K562 (cell line): ENCODE measurements around the gene SP4. TPM values are rescaled to one million over a fixed set of nuclear protein-coding genes. Genes with fewer than 3 reads are reported as not detected.

Source experiments
- ARNT ChIP-seq, 2 experiments: fragments of 450-650 bp; IDR thresholded peaks; 2 replicates each; pipeline ENCODE4 v1.6.1; 2016; ENCODE audit warnings: mild to moderate bottlenecking in 1 of 2
- POLR2AphosphoS5 ChIP-seq: IDR thresholded peaks from 2 replicates; pipeline ENCODE4 v1.6.1; 2011; ENCODE audit warnings: mild to moderate bottlenecking, low read depth, low read length, moderate library complexity; ENCODE audit not compliant: control insufficient read depth, insufficient read depth
- PRPF4 ChIP-seq: fragments of 200-400 bp; formaldehyde crosslinking; IDR thresholded peaks from one replicate; pipeline ENCODE4 v1.6.1; 2017; ENCODE audit warnings: low read length, low read depth, mild to moderate bottlenecking; ENCODE audit not compliant: insufficient read depth, poor library complexity, severe bottlenecking
- RBM25 ChIP-seq: fragments of 200-400 bp; formaldehyde crosslinking; IDR thresholded peaks from 2 replicates; pipeline ENCODE4 v1.6.1; 2018; ENCODE audit warnings: low read length, low read depth, moderate library complexity; ENCODE audit not compliant: severe bottlenecking
- SIRT6 ChIP-seq: IDR thresholded peaks from one replicate; pipeline ENCODE4 v1.6.1; 2012; ENCODE audit warnings: low read depth, mild to moderate bottlenecking, control low read depth, inconsistent platforms, low read length, moderate library complexity
- SRSF9 ChIP-seq: fragments of 200-400 bp; formaldehyde crosslinking; IDR thresholded peaks from 2 replicates; pipeline ENCODE4 v1.6.1; 2017; ENCODE audit warnings: low read depth, low read length, borderline replicate concordance
- TEAD1 ChIP-seq, 2 experiments: fragments of 450-650 bp in 1 of 2; sonication (generic) in 1 of 2; formaldehyde crosslinking; IDR thresholded peaks; 2 replicates each; pipeline versions ENCODE4 v1.4.0 to v1.8.0; 2020 to 2022; ENCODE audit warnings: mild to moderate bottlenecking in 2 of 2, missing genetic modification reagents in 1 of 2
- TFAM ChIP-seq: fragments of 250-450 bp; sonication (Bioruptor Pico); conservative IDR thresholded peaks from 2 replicates; pipeline ENCODE4 v1.5.0; 2021; ENCODE audit warnings: mild to moderate bottlenecking, moderate library complexity
- TGIF2 ChIP-seq: sonication (generic); formaldehyde crosslinking; IDR thresholded peaks from 2 replicates; pipeline ENCODE4 v1.8.1; 2022; ENCODE audit warnings: mild to moderate bottlenecking, missing genetic modification reagents, moderate library complexity
- TOE1 ChIP-seq, 2 experiments: fragments of 450-650 bp in 1 of 2; sonication (generic) in 1 of 2; formaldehyde crosslinking in 1 of 2; IDR thresholded peaks; 2 replicates each; pipeline versions ENCODE4 v1.7.1 to v1.8.0; 2016 to 2022; ENCODE audit warnings: borderline replicate concordance in 2 of 2, mild to moderate bottlenecking in 2 of 2, antibody characterized with exemption in 1 of 2, inconsistent platforms in 1 of 2, low read depth in 1 of 2, missing genetic modification reagents in 1 of 2, moderate library complexity in 1 of 2
- U2AF1 ChIP-seq: fragments of 200-400 bp; formaldehyde crosslinking; optimal IDR thresholded peaks from 2 replicates; pipeline ENCODE3; 2017; ENCODE audit warnings: mild to moderate bottlenecking, low read depth, low read length, moderate library complexity
- ZFP36 ChIP-seq: fragments of 150-350 bp; IDR thresholded peaks from 2 replicates; pipeline ENCODE4 v1.6.1; 2018; ENCODE audit warnings: low read length, low read depth; ENCODE audit not compliant: partially characterized antibody
- ZNF316 ChIP-seq: fragments of 450-650 bp; IDR thresholded peaks from 2 replicates; pipeline ENCODE4 v1.6.1; 2016
- ZNF354B ChIP-seq: fragments of 250-450 bp; sonication (Bioruptor Pico); IDR thresholded peaks from 2 replicates; pipeline ENCODE4 v1.4.0; 2020
- polyA plus RNA-seq, 8 experiments: library from polyadenylated mRNA; depleted of rRNA in 4 of 8; stranded (reverse) in 5 of 8; unstranded in 3 of 8; fragments of >200 nt; fragmentation: Nextera tagmentation in 2 of 8; fragmentation: Illumina TruSeq in 1 of 8; extraction: Ambion mirVana in 2 of 8; extraction: Trizol in 1 of 8; gene quantifications; 2 replicates each; pipeline versions ENCODE4 v1.2.1 to v1.2.3, GENCODE V29; 2011 to 2014; ENCODE audit warnings: inconsistent platforms in 1 of 8, missing spikeins in 1 of 8
- total RNA-seq, 7 experiments: library from RNA; depleted of rRNA in 6 of 7; stranded (reverse); fragments of >200 nt in 6 of 7; fragmentation: Illumina TruSeq in 2 of 7; extraction: Trizol in 2 of 7; gene quantifications; 2 replicates each; pipeline versions ENCODE4 v1.2.1 to v1.2.3, GENCODE V29; 2011 to 2021; ENCODE audit warnings: low replicate concordance in 1 of 7
- TF ChIP-seq, protein P1 (sequence below): fragments of 250-450 bp; sonication (Bioruptor Pico); IDR thresholded peaks from 2 replicates; pipeline ENCODE4 v1.4.0; 2020; ENCODE audit warnings: mild to moderate bottlenecking, moderate library complexity
- TF ChIP-seq, protein P2 (sequence below): fragments of 450-650 bp; formaldehyde crosslinking; IDR thresholded peaks from 2 replicates; pipeline ENCODE4 v1.4.0; 2022; ENCODE audit warnings: mild to moderate bottlenecking, moderate library complexity
- TF ChIP-seq, protein P3 (sequence below): fragments of 250-450 bp; sonication (Bioruptor Pico); IDR thresholded peaks from 2 replicates; pipeline ENCODE4 v1.5.0; 2021; ENCODE audit warnings: mild to moderate bottlenecking, moderate library complexity
- TF ChIP-seq, protein P4 (sequence below): fragments of 250-450 bp; sonication (Bioruptor Pico); IDR thresholded peaks from 2 replicates; pipeline ENCODE4 v1.8.0; 2022; ENCODE audit warnings: inconsistent platforms, mild to moderate bottlenecking, moderate library complexity, borderline replicate concordance

Gene SP4
- total and polyA plus RNA-seq, 9 of the 15 experiments (the other 6 are each of a cell fraction or from before 2014, with no cell fraction given), result 2.4 to 9.4 (median 4.5) TPM

DNA sequence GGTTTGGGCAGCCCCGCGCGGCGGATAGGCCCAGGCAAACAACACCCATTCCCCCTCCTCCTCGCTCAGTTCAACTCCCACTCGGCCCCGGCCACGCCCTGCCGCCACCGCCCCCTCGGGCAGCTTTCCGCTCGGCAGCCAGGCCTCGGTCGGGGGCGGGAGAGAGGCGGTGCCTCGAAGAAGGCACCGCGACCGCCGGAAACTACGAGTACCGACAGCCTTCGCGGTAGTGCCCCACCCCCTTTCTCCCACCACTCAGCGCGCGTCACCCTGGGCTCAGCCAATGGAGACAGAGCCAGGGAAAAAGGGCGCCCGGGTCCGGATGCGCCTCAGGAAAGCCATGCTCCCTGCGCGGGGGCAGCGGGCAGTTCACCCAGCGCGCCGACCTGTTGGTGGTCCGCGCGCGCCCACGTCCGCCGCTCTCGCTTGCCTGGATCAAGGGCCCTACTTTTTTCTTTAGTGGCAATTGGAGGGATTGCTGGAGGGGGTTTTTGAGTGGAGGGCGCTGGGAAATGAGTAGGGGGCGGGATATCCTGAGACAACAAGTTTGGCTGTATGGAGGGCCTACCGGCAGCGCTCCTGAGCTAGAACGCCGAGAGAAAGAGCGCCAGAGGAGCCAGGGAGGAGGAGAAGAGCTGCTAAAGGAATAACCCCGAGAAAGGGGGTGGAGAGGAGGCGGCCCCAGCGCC, 557 bp upstream of the SP4 start (continued):
- TF ChIP-seq TGIF2, result no peak
- no peak for TF ChIP-seq U2AF1
- no peak for TF ChIP-seq SIRT6
- TF ChIP-seq PRPF4, result peak; percentile 29
- no peak for TF ChIP-seq TFAM
- no peak for TF ChIP-seq ZNF316
- TF ChIP-seq, protein P1, sequence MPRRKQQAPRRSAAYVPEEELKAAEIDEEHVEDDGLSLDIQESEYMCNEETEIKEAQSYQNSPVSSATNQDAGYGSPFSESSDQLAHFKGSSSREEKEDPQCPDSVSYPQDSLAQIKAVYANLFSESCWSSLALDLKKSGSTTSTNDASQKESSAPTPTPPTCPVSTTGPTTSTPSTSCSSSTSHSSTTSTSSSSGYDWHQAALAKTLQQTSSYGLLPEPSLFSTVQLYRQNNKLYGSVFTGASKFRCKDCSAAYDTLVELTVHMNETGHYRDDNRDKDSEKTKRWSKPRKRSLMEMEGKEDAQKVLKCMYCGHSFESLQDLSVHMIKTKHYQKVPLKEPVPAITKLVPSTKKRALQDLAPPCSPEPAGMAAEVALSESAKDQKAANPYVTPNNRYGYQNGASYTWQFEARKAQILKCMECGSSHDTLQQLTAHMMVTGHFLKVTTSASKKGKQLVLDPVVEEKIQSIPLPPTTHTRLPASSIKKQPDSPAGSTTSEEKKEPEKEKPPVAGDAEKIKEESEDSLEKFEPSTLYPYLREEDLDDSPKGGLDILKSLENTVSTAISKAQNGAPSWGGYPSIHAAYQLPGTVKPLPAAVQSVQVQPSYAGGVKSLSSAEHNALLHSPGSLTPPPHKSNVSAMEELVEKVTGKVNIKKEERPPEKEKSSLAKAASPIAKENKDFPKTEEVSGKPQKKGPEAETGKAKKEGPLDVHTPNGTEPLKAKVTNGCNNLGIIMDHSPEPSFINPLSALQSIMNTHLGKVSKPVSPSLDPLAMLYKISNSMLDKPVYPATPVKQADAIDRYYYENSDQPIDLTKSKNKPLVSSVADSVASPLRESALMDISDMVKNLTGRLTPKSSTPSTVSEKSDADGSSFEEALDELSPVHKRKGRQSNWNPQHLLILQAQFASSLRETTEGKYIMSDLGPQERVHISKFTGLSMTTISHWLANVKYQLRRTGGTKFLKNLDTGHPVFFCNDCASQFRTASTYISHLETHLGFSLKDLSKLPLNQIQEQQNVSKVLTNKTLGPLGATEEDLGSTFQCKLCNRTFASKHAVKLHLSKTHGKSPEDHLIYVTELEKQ (CRISPR knock-in tag), result no peak
- TF ChIP-seq POLR2AphosphoS5, result peak; percentile 63; the same call in 1 of the 2 replicates
- no peak for TF ChIP-seq ARNT (IDR thresholded peaks at IDR 0.05)
- no peak for TF ChIP-seq SRSF9
- TF ChIP-seq, protein P2, sequence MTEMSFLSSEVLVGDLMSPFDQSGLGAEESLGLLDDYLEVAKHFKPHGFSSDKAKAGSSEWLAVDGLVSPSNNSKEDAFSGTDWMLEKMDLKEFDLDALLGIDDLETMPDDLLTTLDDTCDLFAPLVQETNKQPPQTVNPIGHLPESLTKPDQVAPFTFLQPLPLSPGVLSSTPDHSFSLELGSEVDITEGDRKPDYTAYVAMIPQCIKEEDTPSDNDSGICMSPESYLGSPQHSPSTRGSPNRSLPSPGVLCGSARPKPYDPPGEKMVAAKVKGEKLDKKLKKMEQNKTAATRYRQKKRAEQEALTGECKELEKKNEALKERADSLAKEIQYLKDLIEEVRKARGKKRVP (CRISPR knock-in tag), result no peak
- TF ChIP-seq, protein P3, sequence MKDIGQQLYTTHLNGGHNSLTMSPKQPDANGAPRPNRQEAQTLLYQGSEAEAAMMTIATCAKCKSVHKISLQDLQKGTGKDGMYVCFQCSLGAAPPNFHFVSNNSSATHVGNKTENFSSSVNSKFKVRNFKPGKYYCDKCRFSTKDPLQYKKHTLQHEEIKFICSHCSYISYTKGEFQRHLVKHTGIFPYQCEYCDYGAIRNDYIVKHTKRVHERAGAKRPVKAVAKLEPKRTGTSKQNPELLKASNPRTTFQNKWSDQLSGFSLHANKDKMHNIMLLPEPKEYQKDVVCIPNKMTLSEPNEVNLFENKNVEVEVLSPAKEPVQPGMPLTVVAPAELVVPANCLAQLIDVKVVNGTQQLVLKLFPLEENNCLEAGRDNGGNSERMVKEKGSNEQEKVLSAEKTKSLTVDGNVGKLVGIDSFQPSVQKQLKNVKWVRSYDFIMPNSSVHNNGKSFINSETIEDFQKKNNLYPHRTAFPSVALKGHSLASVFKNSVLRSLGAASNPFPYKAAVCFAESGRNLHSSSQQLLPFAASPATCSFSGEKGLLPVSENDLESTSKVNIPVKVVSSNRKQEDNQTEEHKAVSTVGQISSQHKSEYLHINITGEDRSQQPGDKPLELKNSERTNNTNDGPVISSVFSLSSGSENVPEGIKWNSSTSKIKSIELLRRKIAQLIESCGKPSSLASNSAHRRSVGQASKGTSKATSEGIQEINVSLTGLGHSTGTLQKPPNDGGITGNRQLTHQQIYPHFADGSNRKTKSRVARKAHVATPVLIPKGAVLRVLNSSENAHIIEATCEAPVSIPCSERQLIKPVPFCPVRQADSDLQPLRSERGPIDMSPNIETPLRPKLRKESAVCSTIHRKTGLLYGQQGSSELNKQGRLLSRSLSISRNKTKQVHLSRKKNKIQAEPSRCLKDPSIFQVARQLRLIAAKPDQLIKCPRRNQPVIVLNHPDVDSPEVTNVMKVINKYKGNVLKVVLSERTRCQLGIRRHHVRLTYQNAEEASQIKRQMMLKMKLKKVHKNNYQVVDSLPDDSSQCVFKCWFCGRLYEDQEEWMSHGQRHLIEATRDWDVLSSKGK (CRISPR knock-in tag), result no peak
- TF ChIP-seq RBM25, result no peak
- TF ChIP-seq, protein P4, sequence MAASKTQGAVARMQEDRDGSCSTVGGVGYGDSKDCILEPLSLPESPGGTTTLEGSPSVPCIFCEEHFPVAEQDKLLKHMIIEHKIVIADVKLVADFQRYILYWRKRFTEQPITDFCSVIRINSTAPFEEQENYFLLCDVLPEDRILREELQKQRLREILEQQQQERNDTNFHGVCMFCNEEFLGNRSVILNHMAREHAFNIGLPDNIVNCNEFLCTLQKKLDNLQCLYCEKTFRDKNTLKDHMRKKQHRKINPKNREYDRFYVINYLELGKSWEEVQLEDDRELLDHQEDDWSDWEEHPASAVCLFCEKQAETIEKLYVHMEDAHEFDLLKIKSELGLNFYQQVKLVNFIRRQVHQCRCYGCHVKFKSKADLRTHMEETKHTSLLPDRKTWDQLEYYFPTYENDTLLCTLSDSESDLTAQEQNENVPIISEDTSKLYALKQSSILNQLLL (CRISPR knock-in tag), result no peak
- TF ChIP-seq ZNF354B, result no peak
- TF ChIP-seq TOE1 (IDR thresholded peaks at IDR 0.05; ENCODE audit: borderline replicate concordance), result no peak
- TF ChIP-seq TOE1 (CRISPR knock-in tag; IDR thresholded peaks at IDR 0.05; ENCODE audit: borderline replicate concordance, low read depth), result no peak
- TF ChIP-seq TEAD1 (CRISPR knock-in tag; IDR thresholded peaks at IDR 0.05), result peak in 1 of 2 experiments; percentile 34; a peak in 1 of 4 replicates
- no peak for TF ChIP-seq ZFP36
